DND-41 (cell line): Measurements from ENCODE around the gene HNRNPA1L2.

ENCODE experiments used
- ATAC-seq: fragments of 200-7000 bp; cut with Tn5 transposase; 3 replicates; pipeline ENCODE4 v1.9.1; 2021; ENCODE audit warnings: low read depth; ENCODE audit not compliant: insufficient read depth
- DNase-seq: peaks from one replicate; pipeline ENCODE4 v3.0.0-alpha.2; 2020
- H2AFZ ChIP-seq: 2 replicates; pipeline ENCODE4 v1.6.0; 2012; ENCODE audit warnings: low read depth, low read length
- H3K27ac ChIP-seq: 2 replicates; pipeline ENCODE4 v1.5.1; 2012; ENCODE audit warnings: low read length, inconsistent platforms
- H3K27me3 ChIP-seq: fragments of 200-600 bp; sonication (generic); 2 replicates; pipeline ENCODE4 v1.6.0; 2012; ENCODE audit warnings: low read length, mild to moderate bottlenecking, inconsistent platforms; ENCODE audit not compliant: insufficient read depth, poor library complexity
- H3K36me3 ChIP-seq: 2 replicates; pipeline ENCODE4 v1.5.1; 2012; ENCODE audit warnings: low read length, inconsistent platforms; ENCODE audit not compliant: insufficient read depth
- H3K4me1 ChIP-seq: 2 replicates; pipeline ENCODE4 v1.5.1; 2012; ENCODE audit warnings: mild to moderate bottlenecking, low read length; ENCODE audit not compliant: insufficient read depth
- H3K4me2 ChIP-seq: 2 replicates; pipeline ENCODE4 v1.6.0; 2012; ENCODE audit warnings: mild to moderate bottlenecking, moderate library complexity, low read length, inconsistent platforms; ENCODE audit not compliant: insufficient read depth
- H3K4me3 ChIP-seq, 2 experiments: fragments of 200-600 bp in 1 of 2; shearing (Covaris generic) in 1 of 2; 2 replicates each; pipeline ENCODE4 v1.5.1; 2012 to 2016; ENCODE audit warnings: inconsistent platforms in 2 of 2, low read length in 2 of 2, mild to moderate bottlenecking in 2 of 2, low read depth in 1 of 2, moderate library complexity in 1 of 2
- H3K79me2 ChIP-seq: 2 replicates; pipeline ENCODE4 v1.6.0; 2012; ENCODE audit warnings: low read length, inconsistent platforms; ENCODE audit not compliant: insufficient read depth
- H3K9ac ChIP-seq: 2 replicates; pipeline ENCODE4 v1.6.0; 2012; ENCODE audit warnings: low read depth, mild to moderate bottlenecking, inconsistent platforms, low read length, moderate library complexity
- H3K9me3 ChIP-seq: 2 replicates; pipeline ENCODE4 v1.5.1; 2012; ENCODE audit warnings: low read length, moderate library complexity, mild to moderate bottlenecking, inconsistent platforms; ENCODE audit not compliant: insufficient read depth, severe bottlenecking
- H4K20me1 ChIP-seq: 2 replicates; pipeline ENCODE4 v1.6.0; 2012; ENCODE audit warnings: low read length; ENCODE audit not compliant: insufficient read depth
- EZH2 ChIP-seq: IDR thresholded peaks from 3 replicates; pipeline ENCODE4 v1.6.1; 2012; ENCODE audit warnings: borderline replicate concordance, low read depth, mild to moderate bottlenecking, moderate library complexity, low read length, inconsistent platforms; ENCODE audit not compliant: severe bottlenecking
- TF ChIP-seq, protein P1 (sequence below): IDR thresholded peaks from 2 replicates; pipeline ENCODE4 v1.5.1; 2012; ENCODE audit warnings: borderline replicate concordance, low read length, moderate library complexity, mild to moderate bottlenecking; ENCODE audit not compliant: poor library complexity, severe bottlenecking; ENCODE audit errors: extremely low read depth

The HNRNPA1L2 gene

DNA sequence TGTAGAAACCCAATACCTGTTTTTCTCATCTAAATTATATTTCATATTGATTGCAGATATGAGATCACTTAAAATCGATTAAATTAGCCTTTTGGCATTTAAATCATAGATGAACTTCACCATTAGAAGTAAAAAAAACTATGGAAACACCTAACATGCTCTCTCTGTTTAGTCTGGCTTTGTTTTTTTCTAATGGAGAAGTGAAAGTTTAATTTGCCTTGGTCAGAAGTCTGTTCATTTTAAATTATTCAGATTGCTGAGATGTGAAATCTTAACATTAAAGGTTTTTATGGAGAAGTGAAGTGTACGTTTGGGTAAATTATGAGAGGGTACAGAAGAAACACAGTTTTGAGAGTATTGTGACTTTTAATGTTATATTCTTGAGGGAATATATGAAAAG lies 17.1 kb downstream of the HNRNPA1L2 start:
- TF ChIP-seq, protein P1, sequence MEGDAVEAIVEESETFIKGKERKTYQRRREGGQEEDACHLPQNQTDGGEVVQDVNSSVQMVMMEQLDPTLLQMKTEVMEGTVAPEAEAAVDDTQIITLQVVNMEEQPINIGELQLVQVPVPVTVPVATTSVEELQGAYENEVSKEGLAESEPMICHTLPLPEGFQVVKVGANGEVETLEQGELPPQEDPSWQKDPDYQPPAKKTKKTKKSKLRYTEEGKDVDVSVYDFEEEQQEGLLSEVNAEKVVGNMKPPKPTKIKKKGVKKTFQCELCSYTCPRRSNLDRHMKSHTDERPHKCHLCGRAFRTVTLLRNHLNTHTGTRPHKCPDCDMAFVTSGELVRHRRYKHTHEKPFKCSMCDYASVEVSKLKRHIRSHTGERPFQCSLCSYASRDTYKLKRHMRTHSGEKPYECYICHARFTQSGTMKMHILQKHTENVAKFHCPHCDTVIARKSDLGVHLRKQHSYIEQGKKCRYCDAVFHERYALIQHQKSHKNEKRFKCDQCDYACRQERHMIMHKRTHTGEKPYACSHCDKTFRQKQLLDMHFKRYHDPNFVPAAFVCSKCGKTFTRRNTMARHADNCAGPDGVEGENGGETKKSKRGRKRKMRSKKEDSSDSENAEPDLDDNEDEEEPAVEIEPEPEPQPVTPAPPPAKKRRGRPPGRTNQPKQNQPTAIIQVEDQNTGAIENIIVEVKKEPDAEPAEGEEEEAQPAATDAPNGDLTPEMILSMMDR = no peak
- TF ChIP-seq EZH2 = no peak
- peaks cover 83% of the 10 kb centered on the region for H3K36me3 ChIP-seq

DNA sequence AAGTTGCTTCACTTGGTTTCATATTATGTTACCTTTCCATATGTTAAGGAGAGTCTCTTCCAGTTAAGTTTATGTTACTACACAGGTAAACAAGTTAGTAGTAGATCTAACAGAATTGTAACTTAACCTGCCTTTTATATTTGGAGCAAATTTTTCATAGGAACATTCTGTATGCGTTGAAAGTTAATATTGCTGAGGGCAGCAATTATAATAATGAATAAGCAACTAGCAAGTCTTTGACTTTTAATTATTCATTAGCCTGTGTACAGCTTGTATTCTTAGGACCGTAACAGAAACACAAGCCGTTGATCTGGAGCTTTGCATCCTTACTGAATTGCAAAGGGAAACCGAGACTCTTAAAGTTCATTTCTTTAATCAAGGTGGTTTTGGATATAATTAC lies 22.0 kb downstream of the HNRNPA1L2 start:
- H3K9ac ChIP-seq = no peak overlapping the region
- H3K27ac ChIP-seq = no peak overlapping the region
- no peak for TF ChIP-seq EZH2
- TF ChIP-seq, protein P1 = no peak
- H3K4me1 ChIP-seq = no peaks in the 10 kb centered on the region
- no peak overlapping the region for H2AFZ ChIP-seq
- no peak for DNase-seq
- no peak overlapping the region for H3K4me3 ChIP-seq
- H3K79me2 ChIP-seq = peaks cover 4% of the 10 kb centered on the region; the same call in 1 of the 2 replicates
- no peak for ATAC-seq
- H4K20me1 ChIP-seq = no peaks in the 10 kb centered on the region
- no peaks in the 10 kb centered on the region for H3K9me3 ChIP-seq
- H3K4me2 ChIP-seq = no peak overlapping the region
- no peaks in the 10 kb centered on the region for H3K27me3 ChIP-seq
- peaks cover 85% of the 10 kb centered on the region for H3K36me3 ChIP-seq

More for the DNA sequence above, 17.1 kb downstream of the HNRNPA1L2 start:
- H3K79me2 ChIP-seq = peaks cover 44% of the 10 kb centered on the region
- DNase-seq (no peak), ATAC-seq (no peak)
- H3K4me3 ChIP-seq = no peak overlapping the region
- H3K9ac ChIP-seq = no peak overlapping the region
- no peak overlapping the region for H3K4me2 ChIP-seq
- no peak overlapping the region for H2AFZ ChIP-seq
- H3K9me3 ChIP-seq = no peaks in the 10 kb centered on the region
- H3K4me1 ChIP-seq = peaks cover 22% of the 10 kb centered on the region
- H3K27me3 ChIP-seq = no peaks in the 10 kb centered on the region
- peaks cover 9% of the 10 kb centered on the region; the same call in 1 of the 2 replicates for H4K20me1 ChIP-seq
- H3K27ac ChIP-seq = no peak overlapping the region

DNA sequence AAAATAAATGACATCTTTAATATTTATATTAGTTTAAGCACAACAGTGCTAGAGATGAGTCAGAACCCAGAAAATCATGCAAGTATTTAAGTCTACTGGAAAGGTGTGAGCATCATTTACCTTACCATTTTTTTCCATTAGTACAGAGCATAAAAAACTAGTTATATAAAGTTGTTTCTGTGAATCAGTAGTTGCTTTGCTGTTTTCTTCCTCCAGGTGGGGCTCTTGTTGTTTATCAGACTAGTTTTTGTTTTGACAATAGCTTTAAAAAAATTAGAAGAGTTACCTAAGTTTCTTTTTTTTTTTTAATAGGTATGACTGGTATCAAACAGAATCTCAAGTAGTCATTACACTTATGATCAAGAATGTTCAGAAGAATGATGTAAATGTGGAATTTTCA lies 23.1 kb downstream of the HNRNPA1L2 start:
- Histone ChIP-seq H3K4me1 (no peaks in the 10 kb centered on the region), H3K4me3 (no peak overlapping the region), H3K27ac (no peak overlapping the region), H3K9ac (no peak overlapping the region), H3K79me2 (peaks cover 10% of the 10 kb centered on the region; the same call in 1 of the 2 replicates), H4K20me1 (no peaks in the 10 kb centered on the region), H3K27me3 (no peaks in the 10 kb centered on the region), H2AFZ (no peak overlapping the region), H3K9me3 (no peaks in the 10 kb centered on the region), H3K36me3 (peaks cover 88% of the 10 kb centered on the region), H3K4me2 (no peak overlapping the region)
- no peak for ATAC-seq
- no peak for TF ChIP-seq EZH2
- TF ChIP-seq, protein P1 = peak; percentile 59
- DNase-seq = no peak

DNA sequence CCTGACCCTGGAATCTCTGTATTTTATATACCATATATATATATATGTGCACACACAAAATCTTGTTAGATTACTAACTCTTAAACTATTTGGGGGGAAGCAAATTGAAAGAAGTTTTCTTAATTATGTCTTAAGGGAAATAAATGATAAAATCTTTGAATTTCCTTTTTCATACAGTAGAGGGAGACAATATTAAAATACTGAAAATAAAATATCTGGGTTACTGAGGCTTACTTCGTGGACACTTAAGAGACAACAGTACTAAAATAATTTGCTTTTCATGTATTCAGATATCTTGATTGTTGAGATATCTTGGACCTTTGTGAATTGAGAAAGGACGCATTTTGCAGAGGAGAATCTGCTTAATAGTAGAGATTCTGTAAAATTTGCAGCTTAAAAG lies 27.4 kb downstream of the HNRNPA1L2 start:
- Histone ChIP-seq H3K9me3 (no peaks in the 10 kb centered on the region), H3K79me2 (peaks cover 46% of the 10 kb centered on the region), H3K9ac (no peak overlapping the region), H3K4me2 (no peak overlapping the region), H3K27ac (no peak overlapping the region), H2AFZ (no peak overlapping the region), H3K27me3 (no peaks in the 10 kb centered on the region), H3K4me1 (no peaks in the 10 kb centered on the region), H3K4me3 (no peak overlapping the region), H3K36me3 (peaks cover 75% of the 10 kb centered on the region), H4K20me1 (no peaks in the 10 kb centered on the region)
- DNase-seq (no peak), ATAC-seq (no peak)
- TF ChIP-seq EZH2 = no peak
- TF ChIP-seq, protein P1 = no peak
